Osteoblast (primary cell): ENCODE data around the gene LIN28A. TPM values are rescaled to one million over a fixed set of nuclear protein-coding genes. Genes with fewer than 3 reads are reported as not detected.
A peak's percentile ranks its signal among the peaks of the same experiment; 100 is the strongest.
"Not testable (repeated sequence)": the region's sequence is repeated elsewhere in the genome, so short reads cannot be mapped to it uniquely, and the experiment has no call there.

Experiments
- DNase-seq: peaks from one replicate; pipeline ENCODE4 v3.0.0; 2011; ENCODE audit warnings: low spot score, mixed read lengths; ENCODE audit not compliant: insufficient read length; ENCODE audit errors: missing footprints
- H2AFZ ChIP-seq: 2 replicates; pipeline ENCODE4 v1.6.0; 2011; ENCODE audit warnings: mild to moderate bottlenecking, low read length
- H3K27ac ChIP-seq: 2 replicates; pipeline ENCODE4 v1.5.1; 2011; ENCODE audit warnings: mild to moderate bottlenecking, low read depth, low read length, moderate library complexity
- H3K27me3 ChIP-seq: 2 replicates; pipeline ENCODE4 v1.6.0; 2012; ENCODE audit warnings: mild to moderate bottlenecking, control low read depth, inconsistent platforms, low read length, moderate library complexity; ENCODE audit not compliant: insufficient read depth
- H3K36me3 ChIP-seq: 2 replicates; pipeline ENCODE4 v1.5.1; 2011; ENCODE audit warnings: mild to moderate bottlenecking, low read length, control low read depth, moderate library complexity; ENCODE audit not compliant: insufficient read depth
- H3K4me1 ChIP-seq: 2 replicates; pipeline ENCODE4 v1.5.1; 2011; ENCODE audit warnings: mild to moderate bottlenecking, low read length, control low read depth, moderate library complexity; ENCODE audit not compliant: insufficient read depth
- H3K4me2 ChIP-seq: 2 replicates; pipeline ENCODE4 v1.6.0; 2011; ENCODE audit warnings: mild to moderate bottlenecking, low read length; ENCODE audit not compliant: insufficient read depth
- H3K4me3 ChIP-seq: fragments of 200-600 bp; sonication (generic); 3 replicates; pipeline ENCODE4 v1.5.1; 2012; ENCODE audit warnings: mild to moderate bottlenecking, low read length, inconsistent platforms; ENCODE audit not compliant: insufficient read depth
- H3K79me2 ChIP-seq: 2 replicates; pipeline ENCODE4 v1.6.0; 2012; ENCODE audit warnings: mild to moderate bottlenecking, low read length, control low read depth, inconsistent platforms; ENCODE audit not compliant: insufficient read depth
- H3K9me3 ChIP-seq: 2 replicates; pipeline ENCODE4 v1.5.1; 2011; ENCODE audit warnings: low read depth, low read length, control low read depth
- H4K20me1 ChIP-seq: 2 replicates; pipeline ENCODE4 v1.6.0; 2012; ENCODE audit warnings: mild to moderate bottlenecking, low read length, control low read depth; ENCODE audit not compliant: insufficient read depth
- total RNA-seq: library from RNA; depleted of rRNA; stranded (reverse); fragments of >200 nt; gene quantifications from 2 replicates; pipeline ENCODE4 v1.2.3, GENCODE V29; 2012
- TF ChIP-seq, protein P1 (sequence below): IDR thresholded peaks from 2 replicates; pipeline ENCODE4 v1.5.1; 2011; ENCODE audit warnings: mild to moderate bottlenecking, low read depth, low read length, moderate library complexity; ENCODE audit errors: extremely low read depth

Gene LIN28A
- total RNA-seq, 1 donor: not detected

- no peaks in the 10 kb centered on the region for H3K27me3 ChIP-seq
- no peak overlapping the region for H3K27ac ChIP-seq
- peaks cover 16% of the 10 kb centered on the region for H3K4me1 ChIP-seq
- no peaks in the 10 kb centered on the region for H3K36me3 ChIP-seq
- DNase-seq: no peak
- no peak overlapping the region for H3K4me2 ChIP-seq
- no peaks in the 10 kb centered on the region for H3K9me3 ChIP-seq
- H3K4me3 ChIP-seq: no peak overlapping the region
- H4K20me1 ChIP-seq: no peaks in the 10 kb centered on the region
- TF ChIP-seq, protein P1, sequence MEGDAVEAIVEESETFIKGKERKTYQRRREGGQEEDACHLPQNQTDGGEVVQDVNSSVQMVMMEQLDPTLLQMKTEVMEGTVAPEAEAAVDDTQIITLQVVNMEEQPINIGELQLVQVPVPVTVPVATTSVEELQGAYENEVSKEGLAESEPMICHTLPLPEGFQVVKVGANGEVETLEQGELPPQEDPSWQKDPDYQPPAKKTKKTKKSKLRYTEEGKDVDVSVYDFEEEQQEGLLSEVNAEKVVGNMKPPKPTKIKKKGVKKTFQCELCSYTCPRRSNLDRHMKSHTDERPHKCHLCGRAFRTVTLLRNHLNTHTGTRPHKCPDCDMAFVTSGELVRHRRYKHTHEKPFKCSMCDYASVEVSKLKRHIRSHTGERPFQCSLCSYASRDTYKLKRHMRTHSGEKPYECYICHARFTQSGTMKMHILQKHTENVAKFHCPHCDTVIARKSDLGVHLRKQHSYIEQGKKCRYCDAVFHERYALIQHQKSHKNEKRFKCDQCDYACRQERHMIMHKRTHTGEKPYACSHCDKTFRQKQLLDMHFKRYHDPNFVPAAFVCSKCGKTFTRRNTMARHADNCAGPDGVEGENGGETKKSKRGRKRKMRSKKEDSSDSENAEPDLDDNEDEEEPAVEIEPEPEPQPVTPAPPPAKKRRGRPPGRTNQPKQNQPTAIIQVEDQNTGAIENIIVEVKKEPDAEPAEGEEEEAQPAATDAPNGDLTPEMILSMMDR: no peak
- H2AFZ ChIP-seq: no peak overlapping the region
- no peaks in the 10 kb centered on the region for H3K79me2 ChIP-seq
These were observed 37.3 kb upstream of the LIN28A start for GRCh38 chr1:26373281-26373680.

- H3K36me3 ChIP-seq: no peaks in the 10 kb centered on the region
- TF ChIP-seq, protein P1: no peak
- H3K4me3 ChIP-seq: no peak overlapping the region
- no peak overlapping the region for H2AFZ ChIP-seq
- no peak overlapping the region for H3K4me2 ChIP-seq
- H3K9me3 ChIP-seq: no peaks in the 10 kb centered on the region
- H3K27me3 ChIP-seq: no peaks in the 10 kb centered on the region
- H3K27ac ChIP-seq: no peak overlapping the region
- DNase-seq: no peak
- no peaks in the 10 kb centered on the region for H4K20me1 ChIP-seq
- H3K4me1 ChIP-seq: peaks cover 20% of the 10 kb centered on the region
- H3K79me2 ChIP-seq: no peaks in the 10 kb centered on the region
These were observed 36.8 kb upstream of the LIN28A start for GRCh38 chr1:26373789-26374188.

GRCh38 chr1:26374361-26374760 is 36.3 kb upstream of the LIN28A start:
- H3K9me3 ChIP-seq, H3K4me2 ChIP-seq, H4K20me1 ChIP-seq, H3K27ac ChIP-seq, H3K4me3 ChIP-seq, H2AFZ ChIP-seq, H3K79me2 ChIP-seq, H3K36me3 ChIP-seq, DNase-seq, H3K27me3 ChIP-seq: not testable (repeated sequence)
- peaks cover 20% of the 10 kb centered on the region for H3K4me1 ChIP-seq

GRCh38 chr1:26375081-26375480 is 35.5 kb upstream of the LIN28A start:
- Histone ChIP-seq H3K27me3 (no peaks in the 10 kb centered on the region), H2AFZ (peak overlapping the region; percentile 46), H3K4me1 (peaks cover 20% of the 10 kb centered on the region), H3K79me2 (no peaks in the 10 kb centered on the region), H3K4me2 (peak overlapping the region; percentile 16), H3K27ac (no peak overlapping the region), H4K20me1 (no peaks in the 10 kb centered on the region), H3K4me3 (no peak overlapping the region), H3K9me3 (no peaks in the 10 kb centered on the region), H3K36me3 (no peaks in the 10 kb centered on the region)
- TF ChIP-seq, protein P1: no peak
- DNase-seq: no peak

- H3K4me1 ChIP-seq: peaks cover 20% of the 10 kb centered on the region
- H4K20me1 ChIP-seq: no peaks in the 10 kb centered on the region
- no peak overlapping the region for H3K27ac ChIP-seq
- DNase-seq: no peak
- no peaks in the 10 kb centered on the region for H3K79me2 ChIP-seq
- H2AFZ ChIP-seq: no peak overlapping the region
- no peak overlapping the region for H3K4me3 ChIP-seq
- H3K4me2 ChIP-seq: no peak overlapping the region
- H3K27me3 ChIP-seq: no peaks in the 10 kb centered on the region
- H3K36me3 ChIP-seq: no peaks in the 10 kb centered on the region
- H3K9me3 ChIP-seq: no peaks in the 10 kb centered on the region
- TF ChIP-seq, protein P1: no peak
These were observed 34.6 kb upstream of the LIN28A start for GRCh38 chr1:26376050-26376449.
